T-helper 2 cell treated with Interferon-gamma antibody and Interleukin-4, amounts not matched to agents 5 μg/mL and 100 μg/mL, for 36 hours (primary cell): ENCODE measurements around the gene TENT5A.

Experiments
- DNase-seq: peaks from one replicate; pipeline ENCODE4 v3.0.0; 2021; ENCODE audit warnings: low spot score
- H3K27ac Mint-ChIP-seq: one replicate; pipeline ENCODE4 v1.8.0; 2021; ENCODE audit warnings: mild to moderate bottlenecking, mixed read lengths
- H3K27me3 Mint-ChIP-seq: one replicate; pipeline ENCODE4 v1.8.0; 2021; ENCODE audit warnings: low read depth, mixed read lengths
- H3K36me3 Mint-ChIP-seq: one replicate; pipeline ENCODE4 v1.8.0; 2021; ENCODE audit warnings: low read depth, mixed read lengths
- H3K4me1 Mint-ChIP-seq: one replicate; pipeline ENCODE4 v1.8.0; 2021; ENCODE audit warnings: low read depth, mixed read lengths
- H3K4me3 Mint-ChIP-seq: one replicate; pipeline ENCODE4 v1.8.0; 2022; ENCODE audit warnings: mild to moderate bottlenecking, moderate library complexity, mixed read lengths
- H3K9me3 Mint-ChIP-seq: one replicate; pipeline ENCODE4 v1.8.0; 2021; ENCODE audit warnings: mixed read lengths

The TENT5A gene

DNA sequence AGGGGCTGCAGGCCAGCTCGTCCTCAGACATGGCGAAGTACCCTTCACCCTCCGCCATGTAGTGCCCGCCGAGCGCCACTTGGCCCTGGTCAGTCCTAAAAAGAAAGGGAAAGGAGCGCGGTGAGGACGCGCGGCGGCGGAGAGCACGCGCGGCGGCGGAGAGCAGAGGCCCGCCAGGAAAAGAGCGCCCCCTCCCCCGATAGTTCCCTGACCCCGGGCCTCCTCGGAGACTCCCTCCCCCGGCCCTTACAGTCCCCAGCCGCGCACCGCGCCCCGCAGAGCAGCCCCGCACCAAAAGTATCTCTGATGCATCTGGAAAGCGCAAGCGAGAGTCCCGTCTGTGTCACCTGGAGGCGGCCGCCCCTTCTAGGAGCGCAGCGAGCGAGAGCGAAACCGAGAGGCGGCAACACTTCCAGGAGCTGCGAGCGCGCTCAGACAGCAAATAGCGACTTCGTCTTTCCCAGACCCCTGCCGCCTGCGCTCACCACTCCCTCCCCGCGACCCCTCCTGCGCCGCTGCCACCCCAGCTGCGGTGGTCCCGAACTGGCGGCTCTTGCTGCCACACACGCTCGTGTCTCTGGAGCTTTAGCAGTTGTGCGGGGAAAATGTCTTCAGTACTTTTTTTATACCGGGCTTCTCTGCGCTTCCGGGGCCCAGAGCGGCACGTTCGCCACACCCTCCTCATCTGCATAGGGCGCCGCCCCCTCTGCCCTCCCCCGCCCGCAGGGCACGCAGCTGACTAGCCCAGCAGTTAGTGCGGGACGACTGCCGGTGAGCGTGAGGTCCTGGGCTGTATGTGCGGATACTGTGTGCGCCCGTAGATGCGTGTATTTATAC lies at the start of gene TENT5A:
Gene TENT5A, minus strand, starts transcription at position 598 of the 837 bp plus-strand sequence. Its CDS starts 540 bp downstream, at position 58.
- peaks cover 18% of the 10 kb centered on the region for H3K4me1 Mint-ChIP-seq
- peak; percentile 81 for DNase-seq
- H3K27ac Mint-ChIP-seq = peak within 1 kb of the TSS; percentile 84
- peaks cover 3% of the 10 kb centered on the region for H3K36me3 Mint-ChIP-seq
- H3K4me3 Mint-ChIP-seq = peak within 1 kb of the TSS; percentile 92
- peaks cover 57% of the 10 kb centered on the region for H3K27me3 Mint-ChIP-seq
- no peaks in the 10 kb centered on the region for H3K9me3 Mint-ChIP-seq

DNA sequence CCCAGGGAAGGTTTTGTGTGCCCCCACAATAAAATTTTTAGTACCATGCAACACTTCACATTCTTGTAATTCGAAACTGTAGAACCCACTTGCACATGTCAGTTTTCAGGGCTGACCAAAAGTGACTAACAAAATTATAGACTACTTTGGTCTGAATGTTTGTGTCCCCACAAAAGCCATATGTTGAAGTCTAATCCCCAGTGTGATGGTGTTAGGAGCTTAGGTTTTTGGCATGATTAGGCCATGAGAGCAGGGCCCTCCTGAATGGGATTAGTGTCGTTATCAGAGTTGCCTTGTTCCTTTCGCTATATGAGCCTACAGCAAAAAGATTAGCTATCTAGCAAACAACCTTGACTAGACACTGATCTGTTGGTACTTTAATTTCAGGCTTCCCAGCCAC lies 49.0 kb upstream of the TENT5A start:
- H3K36me3 Mint-ChIP-seq = no peaks in the 10 kb centered on the region
- no peaks in the 10 kb centered on the region for H3K9me3 Mint-ChIP-seq
- H3K27me3 Mint-ChIP-seq = peaks cover 5% of the 10 kb centered on the region
- DNase-seq = no peak
- H3K4me3 Mint-ChIP-seq = no peak overlapping the region
- H3K4me1 Mint-ChIP-seq = no peaks in the 10 kb centered on the region
- no peak overlapping the region for H3K27ac Mint-ChIP-seq

DNA sequence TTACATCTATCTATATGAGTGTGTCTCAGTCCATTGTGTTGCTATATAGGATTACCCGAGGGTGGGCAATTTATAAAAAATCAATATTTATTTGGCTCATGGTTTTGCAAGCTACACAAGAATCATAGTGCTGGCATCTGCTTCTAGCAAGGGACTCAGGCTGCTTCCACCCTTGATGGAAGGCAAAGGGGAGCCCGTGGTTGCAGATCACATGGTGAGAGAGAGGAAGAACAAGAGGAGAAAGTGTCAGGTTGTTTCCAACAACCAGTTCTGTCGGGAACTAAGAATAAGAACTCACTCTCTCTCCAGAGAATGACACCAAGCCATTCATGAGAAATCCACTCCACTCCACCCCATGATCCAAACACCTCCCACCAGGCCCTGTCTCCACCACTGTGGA lies 48.2 kb upstream of the TENT5A start:
- no peaks in the 10 kb centered on the region for H3K4me1 Mint-ChIP-seq
- no peaks in the 10 kb centered on the region for H3K36me3 Mint-ChIP-seq
- H3K27me3 Mint-ChIP-seq = peaks cover 5% of the 10 kb centered on the region
- no peak for DNase-seq
- H3K4me3 Mint-ChIP-seq = no peak overlapping the region
- H3K27ac Mint-ChIP-seq = no peak overlapping the region
- no peaks in the 10 kb centered on the region for H3K9me3 Mint-ChIP-seq

GRCh38 chr6:81799323-81799722 lies 46.8 kb upstream of the TENT5A start:
- H3K27me3 Mint-ChIP-seq = peaks cover 5% of the 10 kb centered on the region
- no peak overlapping the region for H3K4me3 Mint-ChIP-seq
- H3K27ac Mint-ChIP-seq = no peak overlapping the region
- H3K4me1 Mint-ChIP-seq = no peaks in the 10 kb centered on the region
- no peak for DNase-seq
- no peaks in the 10 kb centered on the region for H3K36me3 Mint-ChIP-seq
- H3K9me3 Mint-ChIP-seq = no peaks in the 10 kb centered on the region

- H3K4me3 Mint-ChIP-seq = no peak overlapping the region
- peaks cover 4% of the 10 kb centered on the region for H3K27me3 Mint-ChIP-seq
- no peak for DNase-seq
- no peaks in the 10 kb centered on the region for H3K9me3 Mint-ChIP-seq
- H3K36me3 Mint-ChIP-seq = no peaks in the 10 kb centered on the region
- H3K27ac Mint-ChIP-seq = no peak overlapping the region
- no peaks in the 10 kb centered on the region for H3K4me1 Mint-ChIP-seq
Measured at GRCh38 chr6:81797591-81797990, 45.1 kb upstream of the TENT5A start.

- Mint-ChIP-seq H3K4me1 (no peaks in the 10 kb centered on the region), H3K27ac (no peak overlapping the region), H3K27me3 (peaks cover 4% of the 10 kb centered on the region), H3K4me3 (no peak overlapping the region), H3K9me3 (no peaks in the 10 kb centered on the region), H3K36me3 (no peaks in the 10 kb centered on the region)
- DNase-seq = no peak
Measured at GRCh38 chr6:81795890-81796289, 43.4 kb upstream of the TENT5A start.

DNA sequence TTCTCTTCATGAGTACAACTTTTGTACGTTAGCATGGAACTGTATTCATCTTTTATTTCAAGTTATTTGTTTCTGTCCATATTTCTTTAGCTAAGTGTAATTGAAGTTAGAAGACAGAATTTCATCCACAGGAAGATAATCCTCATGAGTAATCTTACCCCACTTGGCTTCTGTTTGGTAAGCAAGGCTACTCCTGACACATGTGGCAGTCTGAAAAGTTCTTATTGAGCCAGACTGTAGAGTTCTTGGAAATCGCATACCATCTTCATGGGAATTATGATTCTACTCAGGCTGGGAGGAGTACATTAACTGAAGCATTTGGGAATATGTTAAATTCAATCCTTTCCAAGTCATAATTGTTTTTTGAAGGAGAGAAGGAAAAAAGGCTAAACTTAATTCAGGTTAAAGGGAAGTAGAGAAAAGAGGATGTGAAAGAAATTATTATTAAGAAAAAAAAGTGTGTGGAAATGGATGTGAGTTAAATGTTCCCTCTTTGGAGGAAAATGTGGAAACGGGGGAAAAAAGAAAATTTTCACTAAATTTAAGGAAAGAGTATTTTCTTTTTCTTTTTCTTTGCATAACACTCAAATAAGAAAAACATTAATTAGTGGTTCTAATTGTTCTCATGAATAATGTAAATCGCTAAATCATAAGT lies 41.5 kb upstream of the TENT5A start:
- Mint-ChIP-seq H3K27me3 (peaks cover 9% of the 10 kb centered on the region), H3K27ac (no peak overlapping the region), H3K9me3 (no peaks in the 10 kb centered on the region), H3K36me3 (no peaks in the 10 kb centered on the region), H3K4me3 (no peak overlapping the region), H3K4me1 (no peaks in the 10 kb centered on the region)
- no peak for DNase-seq

- Mint-ChIP-seq H3K27me3 (peaks cover 11% of the 10 kb centered on the region), H3K36me3 (no peaks in the 10 kb centered on the region), H3K4me3 (no peak overlapping the region), H3K9me3 (no peaks in the 10 kb centered on the region), H3K27ac (no peak overlapping the region), H3K4me1 (no peaks in the 10 kb centered on the region)
- DNase-seq = no peak
Measured at GRCh38 chr6:81792826-81793225, 40.3 kb upstream of the TENT5A start.

DNA sequence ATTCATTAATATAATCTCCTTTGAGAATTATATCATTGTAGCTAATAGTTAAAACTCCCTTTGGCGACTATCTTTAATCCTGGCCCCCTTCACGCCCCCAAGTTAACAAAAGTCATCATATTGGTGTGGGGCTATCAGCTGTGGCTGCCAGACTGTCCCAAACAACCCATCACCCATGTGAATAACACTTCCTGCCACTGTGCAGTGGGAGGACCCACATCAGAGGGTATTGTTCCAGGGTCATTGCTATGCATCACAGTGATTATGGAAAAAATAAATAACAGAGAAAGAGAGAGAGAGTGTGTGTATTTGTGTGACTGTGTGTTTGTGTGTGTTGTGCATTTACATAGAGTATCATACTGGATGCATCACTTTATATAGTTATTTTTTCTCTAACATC lies 39.3 kb upstream of the TENT5A start:
- Mint-ChIP-seq H3K27ac (no peak overlapping the region), H3K36me3 (no peaks in the 10 kb centered on the region), H3K4me3 (no peak overlapping the region), H3K4me1 (no peaks in the 10 kb centered on the region), H3K9me3 (no peaks in the 10 kb centered on the region), H3K27me3 (peaks cover 14% of the 10 kb centered on the region)
- no peak for DNase-seq

GRCh38 chr6:81790034-81790433 lies 37.6 kb upstream of the TENT5A start:
- Mint-ChIP-seq H3K27ac (no peak overlapping the region), H3K9me3 (no peaks in the 10 kb centered on the region), H3K36me3 (no peaks in the 10 kb centered on the region), H3K27me3 (peaks cover 14% of the 10 kb centered on the region), H3K4me3 (no peak overlapping the region), H3K4me1 (no peaks in the 10 kb centered on the region)
- DNase-seq = no peak

DNA sequence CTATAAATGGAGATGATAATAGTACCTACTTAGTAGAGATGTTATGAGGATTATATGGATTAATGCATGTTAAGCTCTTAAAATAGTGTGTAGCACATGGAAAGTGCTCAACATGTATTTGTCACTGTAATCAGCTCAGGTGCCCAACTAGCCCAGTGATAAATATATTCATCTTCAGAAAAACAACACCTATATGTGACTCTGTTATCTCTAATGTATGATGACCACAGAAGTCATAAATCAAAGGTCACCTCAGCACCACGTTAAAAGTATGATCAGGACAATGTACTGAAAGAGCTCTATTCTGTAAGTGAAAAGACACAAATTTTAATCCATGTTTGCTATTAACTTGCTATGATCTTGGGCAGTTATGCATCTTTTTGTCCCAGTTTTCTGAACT lies 36.8 kb upstream of the TENT5A start:
- H3K27ac Mint-ChIP-seq = no peak overlapping the region
- H3K36me3 Mint-ChIP-seq = no peaks in the 10 kb centered on the region
- DNase-seq = no peak
- no peak overlapping the region for H3K4me3 Mint-ChIP-seq
- no peaks in the 10 kb centered on the region for H3K4me1 Mint-ChIP-seq
- peaks cover 14% of the 10 kb centered on the region for H3K27me3 Mint-ChIP-seq
- no peaks in the 10 kb centered on the region for H3K9me3 Mint-ChIP-seq

DNA sequence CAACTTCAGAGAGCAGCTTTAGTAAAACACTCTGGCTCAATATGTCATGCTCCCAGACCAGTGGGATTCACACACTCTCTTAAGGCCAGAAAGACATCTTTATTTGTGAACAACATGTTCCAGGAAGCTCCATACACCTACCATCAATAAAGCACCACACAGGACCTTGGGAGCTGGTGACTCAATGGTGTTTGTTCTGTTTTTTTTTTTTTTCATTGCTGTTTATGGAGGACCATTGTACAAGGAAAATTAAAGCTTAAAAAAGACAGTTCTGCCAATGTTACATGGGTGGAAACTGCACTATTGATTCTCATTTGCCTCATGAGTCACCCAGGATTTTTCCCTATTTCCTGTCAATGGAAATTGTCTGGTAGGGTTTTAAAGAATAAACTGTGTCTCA lies 36.3 kb upstream of the TENT5A start:
- H3K36me3 Mint-ChIP-seq = no peaks in the 10 kb centered on the region
- no peak overlapping the region for H3K27ac Mint-ChIP-seq
- no peak overlapping the region for H3K4me3 Mint-ChIP-seq
- H3K9me3 Mint-ChIP-seq = no peaks in the 10 kb centered on the region
- peaks cover 12% of the 10 kb centered on the region for H3K27me3 Mint-ChIP-seq
- no peaks in the 10 kb centered on the region for H3K4me1 Mint-ChIP-seq
- DNase-seq = no peak

DNA sequence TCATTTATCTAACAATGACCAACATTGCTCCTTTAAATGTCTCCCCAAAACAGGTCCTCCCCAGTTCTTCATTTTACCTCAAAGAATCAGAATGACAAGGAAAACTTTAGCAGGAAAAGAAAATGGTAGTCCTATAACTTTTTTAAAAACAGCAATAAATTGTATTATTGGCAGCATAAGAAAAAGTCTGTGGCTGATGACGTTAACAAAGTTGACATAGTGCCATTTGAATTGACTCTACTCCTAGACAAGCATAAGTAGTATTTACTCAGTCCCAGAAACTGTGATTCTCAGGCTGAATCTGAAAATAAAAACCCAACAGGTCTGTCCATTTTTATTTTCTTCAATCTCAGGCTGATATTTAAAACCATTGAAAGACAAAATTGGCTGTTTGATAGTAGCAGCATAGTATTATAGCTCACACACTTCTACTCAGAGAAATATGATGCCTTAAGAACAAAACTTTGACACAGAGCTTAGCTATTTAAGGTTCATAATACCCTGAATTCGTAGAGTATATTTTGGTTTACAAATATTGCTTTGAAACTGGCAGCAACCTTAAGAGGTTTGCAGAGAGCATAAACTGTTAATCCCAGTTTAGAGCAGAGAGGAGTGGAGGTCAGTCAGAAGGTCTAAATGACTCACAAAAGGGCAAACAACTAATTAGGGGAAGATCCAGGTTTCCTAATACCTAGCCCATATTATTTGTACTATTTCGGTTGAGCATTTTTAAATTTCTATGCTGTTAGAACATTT lies 35.0 kb upstream of the TENT5A start:
- H3K4me1 Mint-ChIP-seq = no peaks in the 10 kb centered on the region
- H3K9me3 Mint-ChIP-seq = peaks cover under 1% of the 10 kb centered on the region
- no peak for DNase-seq
- H3K27ac Mint-ChIP-seq = no peak overlapping the region
- peaks cover 12% of the 10 kb centered on the region for H3K27me3 Mint-ChIP-seq
- no peak overlapping the region for H3K4me3 Mint-ChIP-seq
- H3K36me3 Mint-ChIP-seq = no peaks in the 10 kb centered on the region

GRCh38 chr6:81786150-81786549 lies 33.7 kb upstream of the TENT5A start:
- peaks cover 14% of the 10 kb centered on the region for H3K27me3 Mint-ChIP-seq
- no peaks in the 10 kb centered on the region for H3K36me3 Mint-ChIP-seq
- no peak overlapping the region for H3K4me3 Mint-ChIP-seq
- H3K9me3 Mint-ChIP-seq = peaks cover 4% of the 10 kb centered on the region
- no peak overlapping the region for H3K27ac Mint-ChIP-seq
- no peaks in the 10 kb centered on the region for H3K4me1 Mint-ChIP-seq
- DNase-seq = no peak
